Transverse colon (tissue), 4 donors: ENCODE data around the gene EFCAB7. TPM values are rescaled to one million over a fixed set of nuclear protein-coding genes. Genes with fewer than 3 reads are reported as not detected.

Source experiments
- DNase-seq: peaks from one replicate; pipeline ENCODE4 v3.0.0-alpha.2; 2019
- H3K27ac ChIP-seq, 4 donors: fragments of 200-600 bp; sonication (generic); 2 replicates each; pipeline ENCODE4 v1.5.1; 2016 to 2018; ENCODE audit warnings: inconsistent platforms in 4 of 4
- H3K27me3 ChIP-seq: fragments of 200-600 bp; sonication (generic); 2 replicates; pipeline ENCODE4 v1.5.1; 2017; ENCODE audit warnings: inconsistent platforms
- H3K36me3 ChIP-seq, 4 donors: fragments of 200-600 bp; sonication (generic); 2 replicates each; pipeline ENCODE4 v1.5.1; 2017 to 2019; ENCODE audit warnings: inconsistent platforms in 4 of 4
- H3K4me1 ChIP-seq, 4 donors: fragments of 200-600 bp; sonication (generic); 2 replicates each; pipeline ENCODE4 v1.5.1; 2017 to 2020; ENCODE audit warnings: inconsistent platforms in 4 of 4
- H3K4me3 ChIP-seq, 4 donors: fragments of 200-600 bp; sonication (generic); 1 replicate in 1 of 4; 2 replicates in 3 of 4; pipeline versions ENCODE4 v1.5.1 to v1.6.1; 2017 to 2019; ENCODE audit warnings: inconsistent platforms in 4 of 4
- H3K9me3 ChIP-seq, 2 donors: fragments of 200-600 bp; sonication (generic); 2 replicates each; pipeline ENCODE4 v1.5.1; 2017 to 2019; ENCODE audit warnings: inconsistent platforms in 2 of 2
- CTCF ChIP-seq, 5 experiments: fragments of 200-600 bp in 3 of 5; fragments of 450-650 bp in 2 of 5; sonication (generic) in 3 of 5; IDR thresholded peaks; 1 replicate in 2 of 5; 2 replicates in 3 of 5; pipeline ENCODE4 v1.5.1; 2016 to 2017; ENCODE audit warnings: antibody characterized with exemption in 5 of 5, inconsistent platforms in 3 of 5, mild to moderate bottlenecking in 2 of 5, moderate library complexity in 1 of 5
- EP300 ChIP-seq: sonication (generic); formaldehyde crosslinking; IDR thresholded peaks from one replicate; pipeline ENCODE4 v1.6.1; 2017; ENCODE audit warnings: antibody characterized with exemption, low read depth
- POLR2A ChIP-seq: fragments of 450-650 bp; IDR thresholded peaks from one replicate; pipeline ENCODE4 v1.6.1; 2016; ENCODE audit warnings: antibody characterized with exemption, mild to moderate bottlenecking, moderate library complexity
- POLR2AphosphoS5 ChIP-seq, 3 donors: sonication (generic); formaldehyde crosslinking; IDR thresholded peaks; one replicate each; pipeline ENCODE4 v1.6.1; 2016; ENCODE audit warnings: antibody characterized with exemption in 3 of 3
- WGBS, 2 donors: methylation state at CpG; one replicate each; pipeline ENCODE4 v1.1.5; 2018; ENCODE audit warnings: low coverage in 1 of 2; 5-methylcytosine and 5-hydroxymethylcytosine counted together
- in situ Hi-C, 4 donors: fragments of 200-750 bp; cut with MboI; loops; one replicate each; pipeline versions ENCODE4 v1.15.0 to v1.15.1; 2017; ENCODE audit warnings: low sequenced_read_pairs in 3 of 4, low pct_ligation_motif_present in 1 of 4, low pct_unique_long_range_greater_than_20kb in 1 of 4
- intact Hi-C: fragments of 100-400 bp; cut with DNase I; formaldehyde crosslinking; loops from one replicate; pipeline ENCODE4 v1.15.1; 2023; ENCODE audit warnings: low total_unique reads
- total RNA-seq, 4 donors: library from RNA; depleted of rRNA; stranded (reverse); fragments of >200 nt; gene quantifications; one replicate each; pipeline ENCODE4 v1.1.0, GENCODE V29; 2016

Gene EFCAB7
- total RNA-seq, 4 donors from 2014 or later = 3.8 to 6.4 (median 4.2) TPM; not detected in 1

GRCh38 chr1:63601912-63602311 is 78.6 kb downstream of the EFCAB7 start:
- H3K36me3 ChIP-seq = no peaks in the 10 kb centered on the region
- in situ Hi-C loops (loop anchor here in 1 of 4 donors (25.0 kb wide), 1 partner anchor 635 kb away; no protein-coding TSS in a partner anchor), intact Hi-C loops (no loop called here)
- no peaks in the 10 kb centered on the region for H3K27me3 ChIP-seq
- TF ChIP-seq EP300 = no peak
- TF ChIP-seq POLR2A = no peak
- TF ChIP-seq CTCF (IDR thresholded peaks at IDR 0.05) = no peak
- TF ChIP-seq POLR2AphosphoS5 (IDR thresholded peaks at IDR 0.05) = no peak
- 90 to 97% methylated on average over 1 of the region's 1 CpG for WGBS, 2 donors
- H3K4me1 ChIP-seq = no peaks in the 10 kb centered on the region
- H3K4me3 ChIP-seq = no peak overlapping the region
- no peaks in the 10 kb centered on the region for H3K9me3 ChIP-seq
- no peak for DNase-seq
- H3K27ac ChIP-seq = no peak overlapping the region

GRCh38 chr1:63602629-63603028 is 79.3 kb downstream of the EFCAB7 start:
- DNase-seq = no peak
- TF ChIP-seq POLR2A (no peak), POLR2AphosphoS5 (IDR thresholded peaks at IDR 0.05) (no peak), EP300 (no peak), CTCF (IDR thresholded peaks at IDR 0.05) (no peak)
- Histone ChIP-seq H3K27ac (no peak overlapping the region), H3K36me3 (no peaks in the 10 kb centered on the region), H3K4me3 (no peak overlapping the region), H3K9me3 (no peaks in the 10 kb centered on the region), H3K27me3 (no peaks in the 10 kb centered on the region), H3K4me1 (no peaks in the 10 kb centered on the region)
- WGBS, 2 donors = 75 to 77% methylated on average over 2 to 5 of the region's 5 CpGs
- intact Hi-C loops = no loop called here
- in situ Hi-C loops = loop anchor here in 1 of 4 donors (25.0 kb wide), 1 partner anchor 635 kb away; no protein-coding TSS in a partner anchor

- in situ Hi-C loops = loop anchor here in 1 of 4 donors (25.0 kb wide), 1 partner anchor 633 kb away; no protein-coding TSS in a partner anchor
Measured at GRCh38 chr1:63603810-63604209, 80.5 kb downstream of the EFCAB7 start.

GRCh38 chr1:63607322-63607721 is 84.0 kb downstream of the EFCAB7 start:
- Histone ChIP-seq H3K27me3 (no peaks in the 10 kb centered on the region), H3K9me3 (no peaks in the 10 kb centered on the region), H3K27ac (no peak overlapping the region), H3K4me1 (peaks cover 0 to 5% (median 0%) of the 10 kb centered on the region in 4 donors), H3K4me3 (no peak overlapping the region), H3K36me3 (no peaks in the 10 kb centered on the region)
- intact Hi-C loops (no loop called here), in situ Hi-C loops (loop anchor here in 1 of 4 donors (25.0 kb wide), 1 partner anchor 630 kb away; no protein-coding TSS in a partner anchor)
- 94 to 96% methylated on average over 5 to 7 of the region's 7 CpGs for WGBS, 2 donors
- no peak for DNase-seq
- TF ChIP-seq POLR2AphosphoS5 (IDR thresholded peaks at IDR 0.05) = no peak
- no peak for TF ChIP-seq EP300
- no peak for TF ChIP-seq POLR2A
- no peak for TF ChIP-seq CTCF (IDR thresholded peaks at IDR 0.05)

More at GRCh38 chr1:63603810-63604209, 80.5 kb downstream of the EFCAB7 start:
- intact Hi-C loops = no loop called here
- Histone ChIP-seq H3K4me1 (peaks cover 0 to 5% (median 0%) of the 10 kb centered on the region in 4 donors), H3K27me3 (no peaks in the 10 kb centered on the region), H3K36me3 (no peaks in the 10 kb centered on the region), H3K4me3 (no peak overlapping the region), H3K27ac (no peak overlapping the region), H3K9me3 (no peaks in the 10 kb centered on the region)
- 94 to 100% methylated on average over 3 of the region's 3 CpGs for WGBS, 2 donors
- no peak for DNase-seq
- no peak for TF ChIP-seq CTCF (IDR thresholded peaks at IDR 0.05)
- no peak for TF ChIP-seq POLR2A
- TF ChIP-seq EP300 = no peak
- TF ChIP-seq POLR2AphosphoS5 (IDR thresholded peaks at IDR 0.05) = no peak
